Nephron progenitor cell (in vitro differentiated cells): ENCODE data around the gene ABCG4.

ENCODE experiments used
- DNase-seq: peaks from one replicate; pipeline ENCODE4 v3.0.0; 2021
- H3K27ac Mint-ChIP-seq: 2 replicates; pipeline ENCODE4 v1.8.0; 2021; ENCODE audit warnings: mild to moderate bottlenecking, moderate library complexity, mixed read lengths
- H3K27me3 Mint-ChIP-seq: 2 replicates; pipeline ENCODE4 v1.8.0; 2021; ENCODE audit warnings: mild to moderate bottlenecking, low read depth, mixed read lengths; ENCODE audit not compliant: poor library complexity
- H3K36me3 Mint-ChIP-seq: 2 replicates; pipeline ENCODE4 v1.8.0; 2021; ENCODE audit warnings: low read depth, mixed read lengths
- H3K4me1 Mint-ChIP-seq: 2 replicates; pipeline ENCODE4 v1.8.0; 2021; ENCODE audit warnings: mixed read lengths
- H3K4me3 Mint-ChIP-seq: 2 replicates; pipeline ENCODE4 v1.8.0; 2021; ENCODE audit warnings: mild to moderate bottlenecking, moderate library complexity, mixed read lengths
- H3K9me3 Mint-ChIP-seq: 2 replicates; pipeline ENCODE4 v1.8.0; 2021; ENCODE audit warnings: mild to moderate bottlenecking, moderate library complexity, mixed read lengths
- TF ChIP-seq, protein P1 (sequence below): fragments of 200-600 bp; sonication (generic); IDR thresholded peaks from 2 replicates; pipeline ENCODE4 v1.5.0; 2021; ENCODE audit warnings: antibody characterized with exemption

The ABCG4 gene

DNA sequence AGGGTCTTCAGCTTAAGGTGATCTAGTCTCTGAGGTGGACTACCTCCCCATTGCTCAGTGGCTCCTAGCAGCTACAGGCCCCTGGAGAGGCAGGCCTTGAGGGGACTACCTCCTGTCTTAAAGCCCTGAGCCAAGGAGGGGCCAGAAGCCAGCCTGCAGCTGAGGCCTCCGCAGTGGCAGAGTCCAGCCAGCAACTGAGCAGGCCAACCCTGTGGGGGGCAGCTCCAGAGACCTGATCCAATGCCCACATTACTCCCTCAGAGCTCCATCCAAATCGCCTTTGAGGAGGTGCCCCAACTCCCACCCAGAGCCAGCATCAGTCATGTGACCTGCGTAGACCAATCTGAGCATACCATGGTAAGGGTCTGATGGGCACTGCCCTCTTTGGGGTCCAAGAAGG is 39.0 kb upstream of the ABCG4 start:
- TF ChIP-seq, protein P1, sequence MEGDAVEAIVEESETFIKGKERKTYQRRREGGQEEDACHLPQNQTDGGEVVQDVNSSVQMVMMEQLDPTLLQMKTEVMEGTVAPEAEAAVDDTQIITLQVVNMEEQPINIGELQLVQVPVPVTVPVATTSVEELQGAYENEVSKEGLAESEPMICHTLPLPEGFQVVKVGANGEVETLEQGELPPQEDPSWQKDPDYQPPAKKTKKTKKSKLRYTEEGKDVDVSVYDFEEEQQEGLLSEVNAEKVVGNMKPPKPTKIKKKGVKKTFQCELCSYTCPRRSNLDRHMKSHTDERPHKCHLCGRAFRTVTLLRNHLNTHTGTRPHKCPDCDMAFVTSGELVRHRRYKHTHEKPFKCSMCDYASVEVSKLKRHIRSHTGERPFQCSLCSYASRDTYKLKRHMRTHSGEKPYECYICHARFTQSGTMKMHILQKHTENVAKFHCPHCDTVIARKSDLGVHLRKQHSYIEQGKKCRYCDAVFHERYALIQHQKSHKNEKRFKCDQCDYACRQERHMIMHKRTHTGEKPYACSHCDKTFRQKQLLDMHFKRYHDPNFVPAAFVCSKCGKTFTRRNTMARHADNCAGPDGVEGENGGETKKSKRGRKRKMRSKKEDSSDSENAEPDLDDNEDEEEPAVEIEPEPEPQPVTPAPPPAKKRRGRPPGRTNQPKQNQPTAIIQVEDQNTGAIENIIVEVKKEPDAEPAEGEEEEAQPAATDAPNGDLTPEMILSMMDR, result no peak
- peaks cover 19% of the 10 kb centered on the region for H3K27me3 Mint-ChIP-seq
- peak overlapping the region; percentile 80 for H3K4me3 Mint-ChIP-seq
- H3K9me3 Mint-ChIP-seq, result no peaks in the 10 kb centered on the region
- H3K27ac Mint-ChIP-seq, result no peak overlapping the region
- H3K36me3 Mint-ChIP-seq, result peaks cover 9% of the 10 kb centered on the region
- H3K4me1 Mint-ChIP-seq, result peaks cover 42% of the 10 kb centered on the region
- no peak for DNase-seq

DNA sequence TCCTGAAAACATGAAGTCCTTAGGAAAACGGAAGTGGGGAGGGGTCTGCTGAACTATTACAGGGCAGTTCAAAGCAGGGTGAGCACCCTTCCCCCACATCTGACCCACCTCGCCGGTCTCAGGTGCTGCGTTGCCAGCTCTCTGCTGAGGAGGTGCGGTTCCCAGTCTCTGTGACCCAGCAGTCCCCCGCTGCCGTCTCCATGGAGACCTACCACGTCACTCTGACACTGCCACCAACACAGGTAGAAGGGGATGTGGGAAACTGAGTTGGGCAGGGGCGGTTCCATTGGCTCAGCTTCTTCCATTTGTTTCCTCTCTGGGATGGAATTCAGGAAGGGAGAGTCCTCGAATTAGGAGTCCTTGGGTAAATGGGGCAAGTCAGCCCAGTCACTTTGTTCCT is 38.4 kb upstream of the ABCG4 start:
- Mint-ChIP-seq H3K4me1 (peaks cover 40% of the 10 kb centered on the region), H3K4me3 (no peak overlapping the region), H3K27ac (no peak overlapping the region), H3K27me3 (peaks cover 16% of the 10 kb centered on the region), H3K9me3 (no peaks in the 10 kb centered on the region), H3K36me3 (peaks cover 13% of the 10 kb centered on the region)
- TF ChIP-seq, protein P1, result no peak
- no peak for DNase-seq

DNA sequence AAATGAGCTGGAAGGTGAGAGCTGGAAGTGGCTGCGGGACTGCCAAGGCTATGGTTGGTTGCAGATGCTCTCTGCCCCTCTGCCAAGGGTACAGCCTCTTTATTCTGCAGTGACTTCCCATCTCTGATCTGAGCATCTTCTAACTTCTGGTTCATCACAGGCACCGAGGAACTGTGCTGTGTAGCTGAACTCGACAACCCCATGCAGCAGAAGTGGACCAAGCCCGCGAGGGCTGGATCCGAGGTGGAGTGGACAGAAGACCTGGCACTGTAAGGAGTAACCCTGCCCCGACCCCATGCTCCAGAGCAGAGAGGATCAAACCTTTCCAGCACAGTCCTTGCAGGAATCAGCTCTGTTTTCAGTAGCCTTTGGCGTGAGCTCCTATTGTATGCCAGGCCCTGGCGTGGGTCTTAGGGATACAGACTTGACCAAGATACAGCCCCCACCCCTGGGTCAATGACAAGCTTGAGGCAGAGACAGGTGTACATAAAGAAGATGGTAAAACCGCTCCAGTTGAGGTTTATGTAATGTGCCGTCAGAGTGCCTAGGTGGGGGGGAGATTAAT is 37.4 kb upstream of the ABCG4 start:
- peaks cover 14% of the 10 kb centered on the region for H3K36me3 Mint-ChIP-seq
- H3K27me3 Mint-ChIP-seq, result peaks cover 16% of the 10 kb centered on the region
- H3K9me3 Mint-ChIP-seq, result no peaks in the 10 kb centered on the region
- TF ChIP-seq, protein P1, result no peak
- DNase-seq, result no peak
- no peak overlapping the region for H3K4me3 Mint-ChIP-seq
- no peak overlapping the region for H3K27ac Mint-ChIP-seq
- peaks cover 35% of the 10 kb centered on the region for H3K4me1 Mint-ChIP-seq

DNA sequence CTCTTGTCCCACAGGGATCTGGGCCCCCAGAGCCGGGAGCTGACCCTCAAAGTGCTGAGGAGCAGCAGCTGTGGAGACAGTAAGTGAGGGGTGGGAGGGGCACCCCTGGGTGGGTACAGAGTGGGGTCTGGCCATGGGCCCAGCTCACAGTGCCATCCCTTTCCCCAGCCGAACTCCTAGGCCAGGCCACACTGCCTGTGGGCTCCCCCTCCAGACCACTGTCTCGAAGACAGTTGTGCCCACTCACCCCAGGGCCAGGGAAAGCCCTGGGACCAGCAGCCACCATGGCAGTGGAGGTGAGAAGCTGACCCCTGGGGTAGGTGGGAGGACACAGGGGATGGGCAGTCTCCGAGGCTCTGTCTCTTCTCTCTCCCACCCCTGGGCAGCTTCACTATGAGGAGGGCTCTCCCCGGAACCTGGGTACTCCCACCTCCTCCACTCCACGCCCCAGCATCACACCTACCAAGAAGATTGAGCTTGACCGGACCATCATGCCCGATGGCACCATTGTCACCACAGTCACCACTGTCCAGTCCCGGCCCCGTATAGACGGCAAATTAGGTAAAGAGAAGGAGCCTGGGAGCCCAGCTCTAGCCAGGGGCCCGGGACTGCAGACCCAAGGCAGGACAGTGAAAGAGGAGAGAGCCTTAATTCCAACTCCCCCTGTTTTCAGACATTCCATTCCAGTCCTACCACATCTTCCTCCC is 36.4 kb upstream of the ABCG4 start:
- H3K4me1 Mint-ChIP-seq, result peaks cover 28% of the 10 kb centered on the region
- no peak overlapping the region for H3K27ac Mint-ChIP-seq
- no peak overlapping the region for H3K4me3 Mint-ChIP-seq
- H3K36me3 Mint-ChIP-seq, result peaks cover 19% of the 10 kb centered on the region
- H3K9me3 Mint-ChIP-seq, result no peaks in the 10 kb centered on the region
- no peak for DNase-seq
- TF ChIP-seq, protein P1, result no peak
- peaks cover 16% of the 10 kb centered on the region for H3K27me3 Mint-ChIP-seq

DNA sequence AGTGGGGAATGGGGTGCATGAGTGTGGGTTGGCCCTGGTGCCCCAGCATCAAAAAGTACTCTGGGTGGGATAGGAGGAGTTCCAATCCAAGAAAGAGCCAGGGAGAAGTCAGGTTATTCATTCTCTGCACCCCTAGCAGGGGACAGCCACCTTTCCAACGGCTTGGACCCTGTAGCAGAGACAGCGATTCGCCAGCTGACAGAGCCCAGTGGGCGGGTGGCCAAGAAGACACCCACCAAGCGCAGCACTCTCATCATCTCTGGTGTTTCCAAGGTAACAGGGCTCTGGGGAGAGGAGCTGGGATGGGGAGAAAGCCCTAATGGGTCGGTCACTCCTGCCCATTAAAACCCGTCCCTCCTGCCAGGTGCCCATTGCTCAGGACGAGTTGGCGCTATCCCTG is 35.1 kb upstream of the ABCG4 start:
- no peak overlapping the region for H3K4me3 Mint-ChIP-seq
- H3K4me1 Mint-ChIP-seq, result peaks cover 22% of the 10 kb centered on the region
- TF ChIP-seq, protein P1, result no peak
- peaks cover 19% of the 10 kb centered on the region for H3K36me3 Mint-ChIP-seq
- no peaks in the 10 kb centered on the region for H3K9me3 Mint-ChIP-seq
- peaks cover 10% of the 10 kb centered on the region for H3K27me3 Mint-ChIP-seq
- no peak overlapping the region for H3K27ac Mint-ChIP-seq
- DNase-seq, result no peak

DNA sequence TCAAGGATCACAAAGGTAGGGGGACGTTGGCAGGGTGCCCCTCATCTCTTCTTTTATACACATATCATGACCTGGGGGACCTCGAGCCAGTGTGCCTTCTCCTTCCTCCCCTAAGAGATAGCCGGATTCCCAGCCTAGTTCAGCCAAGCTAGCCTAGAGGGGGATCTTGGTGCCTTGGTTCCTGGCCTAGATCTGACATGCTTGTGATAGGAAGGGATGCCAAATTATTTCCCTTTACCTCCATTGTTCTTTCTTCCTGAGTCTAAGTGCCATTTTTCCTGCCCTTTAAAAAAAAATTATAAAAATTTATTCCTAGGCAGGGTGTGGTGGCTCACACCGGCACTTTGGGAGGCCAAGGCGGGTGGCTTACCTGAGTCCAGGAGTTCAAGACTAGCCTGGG is 34.5 kb upstream of the ABCG4 start:
- H3K27me3 Mint-ChIP-seq, result peaks cover 3% of the 10 kb centered on the region
- TF ChIP-seq, protein P1, result no peak
- H3K36me3 Mint-ChIP-seq, result peaks cover 19% of the 10 kb centered on the region
- DNase-seq, result no peak
- no peak overlapping the region for H3K4me3 Mint-ChIP-seq
- H3K9me3 Mint-ChIP-seq, result no peaks in the 10 kb centered on the region
- H3K4me1 Mint-ChIP-seq, result peaks cover 16% of the 10 kb centered on the region
- H3K27ac Mint-ChIP-seq, result no peak overlapping the region
